Gastrocnemius medialis (tissue), 4 donors: ENCODE measurements around the gene NR2C2. TPM values are rescaled to one million over a fixed set of nuclear protein-coding genes. Genes with fewer than 3 reads are reported as not detected.

ENCODE experiments used
- ATAC-seq, 2 donors: fragments of 150-250 bp; one replicate each; pipeline ENCODE4 v1.9.1; 2016
- DNase-seq, 2 donors: peaks; one replicate each; pipeline ENCODE4 v3.0.0-alpha.2; 2019
- H3K27ac ChIP-seq, 4 donors: fragments of 200-600 bp; sonication (generic); 1 replicate in 1 of 4; 2 replicates in 3 of 4; pipeline ENCODE4 v1.5.1; 2016 to 2018; ENCODE audit warnings: mild to moderate bottlenecking in 2 of 4, moderate library complexity in 1 of 4
- H3K27me3 ChIP-seq, 3 donors: fragments of 200-600 bp; sonication (generic) in 2 of 3; 1 replicate in 1 of 3; 2 replicates in 2 of 3; pipeline versions ENCODE4 v1.5.1 to v1.6.0; 2016 to 2019; ENCODE audit warnings: mild to moderate bottlenecking in 1 of 3, moderate library complexity in 1 of 3
- H3K36me3 ChIP-seq, 2 donors: fragments of 200-600 bp; sonication (generic) in 1 of 2; one replicate each; pipeline ENCODE4 v1.5.1; 2017 to 2018
- H3K4me1 ChIP-seq, 2 donors: fragments of 200-600 bp; sonication (generic) in 1 of 2; one replicate each; pipeline ENCODE4 v1.5.1; 2016 to 2017; ENCODE audit warnings: mild to moderate bottlenecking in 2 of 2
- H3K4me3 ChIP-seq, 4 donors: fragments of 200-600 bp; sonication (generic) in 3 of 4; 1 replicate in 1 of 4; 2 replicates in 3 of 4; pipeline ENCODE4 v1.5.1; 2016 to 2019; ENCODE audit warnings: mild to moderate bottlenecking in 2 of 4
- H3K9me3 ChIP-seq, 3 donors: fragments of 200-600 bp; sonication (generic) in 2 of 3; 1 replicate in 1 of 3; 2 replicates in 2 of 3; pipeline ENCODE4 v1.5.1; 2016 to 2019
- POLR2A ChIP-seq, 2 donors: fragments of 450-650 bp; IDR thresholded peaks; one replicate each; pipeline ENCODE4 v1.6.1; 2017; ENCODE audit warnings: antibody characterized with exemption in 2 of 2, mild to moderate bottlenecking in 2 of 2, moderate library complexity in 2 of 2
- in situ Hi-C, 4 donors: fragments of 200-750 bp; cut with MboI; loops; one replicate each; pipeline versions ENCODE4 v1.15.0 to v1.8.0; 2017; ENCODE audit warnings: low sequenced_read_pairs in 4 of 4
- intact Hi-C: fragments of 100-400 bp; cut with DNase I; formaldehyde crosslinking; loops from one replicate; pipeline ENCODE4 v1.15.1; 2023; ENCODE audit warnings: low total_unique reads
- total RNA-seq, 4 donors: library from RNA; depleted of rRNA; stranded (reverse); fragments of >200 nt; gene quantifications; one replicate each; pipeline versions ENCODE4 v1.1.0 to v1.2.3, GENCODE V29; 2016
- TF ChIP-seq, protein P1 (sequence below), 5 experiments: fragments of 450-650 bp in 3 of 5; fragments of 200-600 bp in 2 of 5; sonication (generic) in 2 of 5; IDR thresholded peaks in 4 of 5; conservative IDR thresholded peaks in 1 of 5; 1 replicate in 4 of 5; 2 replicates in 1 of 5; pipeline ENCODE4 v1.5.1; 2016 to 2019; ENCODE audit warnings: antibody characterized with exemption in 5 of 5, mild to moderate bottlenecking in 3 of 5, moderate library complexity in 3 of 5

The NR2C2 gene
- total RNA-seq, 4 donors from 2014 or later = 26.0 to 45.5 (median 33.2) TPM

DNA sequence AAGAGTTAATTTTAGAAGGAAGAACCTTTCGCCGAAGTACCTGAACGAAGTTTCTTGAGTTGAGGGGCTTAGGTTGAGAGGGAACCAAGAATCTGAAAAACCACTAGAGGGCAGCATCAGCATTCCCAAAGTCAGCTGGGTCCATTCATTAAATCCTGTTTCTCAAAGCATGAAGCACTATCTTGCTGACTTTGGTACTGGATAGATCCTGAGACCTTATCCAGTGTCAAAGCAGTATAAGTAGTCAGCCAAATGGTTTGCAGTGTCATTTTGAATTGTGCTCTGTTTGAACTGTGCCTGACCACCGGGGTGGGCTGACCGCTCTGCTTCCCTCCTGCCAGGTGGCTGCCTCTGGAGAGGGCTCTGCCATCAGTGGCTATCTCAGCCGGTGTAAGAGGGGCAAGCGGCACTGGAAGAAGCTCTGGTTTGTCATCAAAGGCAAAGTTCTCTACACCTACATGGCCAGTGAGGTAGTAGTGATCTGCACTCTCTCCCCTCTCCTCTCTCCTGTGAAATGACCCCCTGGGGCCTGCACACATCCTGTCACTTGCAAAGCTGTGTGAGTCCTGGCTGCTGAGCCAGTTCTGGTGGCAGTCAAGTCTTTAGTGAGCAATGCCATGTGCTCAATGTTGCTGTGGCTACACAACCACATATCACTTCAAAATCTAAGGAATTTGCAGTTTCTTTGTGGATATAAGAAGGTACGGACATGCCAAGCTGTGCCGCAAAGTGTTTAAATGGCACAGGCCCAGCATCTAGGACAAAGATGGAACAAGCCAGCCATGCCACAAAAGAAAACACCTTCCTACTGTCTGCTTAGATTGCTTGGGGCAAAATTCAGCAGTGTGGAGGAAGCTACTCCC is 21.4 kb upstream of the NR2C2 start:
- in situ Hi-C loops (loop anchor here (5.0 to 25.0 kb wide), 7 partner anchors 109 to 286 kb away; partner anchors contain the start of genes MRPS25 (in 3 of the 4), CAPN7 (in 2 of the 4) and C3orf20 (in 1 of the 4)), intact Hi-C loops (loop anchor here (5.0 kb wide), 1 partner anchor 141 kb away; the partner anchor contains the start of gene MRPS25)
- ATAC-seq = peak in 1 of 2 donors; percentile 81
- TF ChIP-seq POLR2A (IDR thresholded peaks at IDR 0.05) = no peak
- TF ChIP-seq, protein P1, sequence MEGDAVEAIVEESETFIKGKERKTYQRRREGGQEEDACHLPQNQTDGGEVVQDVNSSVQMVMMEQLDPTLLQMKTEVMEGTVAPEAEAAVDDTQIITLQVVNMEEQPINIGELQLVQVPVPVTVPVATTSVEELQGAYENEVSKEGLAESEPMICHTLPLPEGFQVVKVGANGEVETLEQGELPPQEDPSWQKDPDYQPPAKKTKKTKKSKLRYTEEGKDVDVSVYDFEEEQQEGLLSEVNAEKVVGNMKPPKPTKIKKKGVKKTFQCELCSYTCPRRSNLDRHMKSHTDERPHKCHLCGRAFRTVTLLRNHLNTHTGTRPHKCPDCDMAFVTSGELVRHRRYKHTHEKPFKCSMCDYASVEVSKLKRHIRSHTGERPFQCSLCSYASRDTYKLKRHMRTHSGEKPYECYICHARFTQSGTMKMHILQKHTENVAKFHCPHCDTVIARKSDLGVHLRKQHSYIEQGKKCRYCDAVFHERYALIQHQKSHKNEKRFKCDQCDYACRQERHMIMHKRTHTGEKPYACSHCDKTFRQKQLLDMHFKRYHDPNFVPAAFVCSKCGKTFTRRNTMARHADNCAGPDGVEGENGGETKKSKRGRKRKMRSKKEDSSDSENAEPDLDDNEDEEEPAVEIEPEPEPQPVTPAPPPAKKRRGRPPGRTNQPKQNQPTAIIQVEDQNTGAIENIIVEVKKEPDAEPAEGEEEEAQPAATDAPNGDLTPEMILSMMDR (IDR thresholded peaks at IDR 0.05 in 4 of 5, conservative IDR thresholded peaks at IDR 0.05 in 1 of 5) = peak; percentile 47 to 79 (median 56)
- no peaks in the 10 kb centered on the region for H3K27me3 ChIP-seq
- DNase-seq = peak in 1 of 2 donors; percentile 27
- H3K27ac ChIP-seq = no peak overlapping the region
- H3K9me3 ChIP-seq = no peaks in the 10 kb centered on the region
- H3K36me3 ChIP-seq = no peaks in the 10 kb centered on the region
- H3K4me3 ChIP-seq = no peak overlapping the region
- H3K4me1 ChIP-seq = no peaks in the 10 kb centered on the region

DNA sequence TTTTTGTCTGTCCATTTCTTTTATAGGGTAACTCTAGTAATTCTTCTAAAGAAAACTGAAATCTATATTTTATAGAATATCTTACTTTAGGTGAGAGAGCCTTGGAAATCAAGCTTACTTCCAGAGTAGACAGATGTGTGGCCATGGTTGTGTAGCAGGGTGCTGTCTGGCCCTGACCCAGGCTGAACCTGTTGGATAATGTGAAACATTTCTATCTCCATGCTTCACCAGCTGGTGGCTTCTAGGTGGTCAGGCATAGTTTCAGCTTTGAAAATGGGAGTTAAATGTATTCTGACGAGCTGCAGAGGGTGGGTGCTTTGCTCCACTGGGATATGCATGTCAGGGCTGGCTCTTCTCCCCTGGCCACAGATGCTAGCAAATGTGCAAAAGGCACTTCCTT is 20.8 kb upstream of the NR2C2 start:
- intact Hi-C loops = loop anchor here (5.0 kb wide), 1 partner anchor 141 kb away; the partner anchor contains the start of gene MRPS25
- ATAC-seq (no peak), DNase-seq (no peak)
- no peaks in the 10 kb centered on the region for H3K9me3 ChIP-seq
- H3K4me3 ChIP-seq = no peak overlapping the region
- in situ Hi-C loops = loop anchor here (5.0 to 25.0 kb wide), 7 partner anchors 108 to 286 kb away; partner anchors contain the start of genes MRPS25 (in 3 of the 4), CAPN7 (in 2 of the 4) and C3orf20 (in 1 of the 4)
- no peaks in the 10 kb centered on the region for H3K36me3 ChIP-seq
- no peak for TF ChIP-seq POLR2A (IDR thresholded peaks at IDR 0.05)
- TF ChIP-seq, protein P1 (IDR thresholded peaks at IDR 0.05 in 4 of 5, conservative IDR thresholded peaks at IDR 0.05 in 1 of 5) = no peak
- H3K27me3 ChIP-seq = no peaks in the 10 kb centered on the region
- no peaks in the 10 kb centered on the region for H3K4me1 ChIP-seq
- no peak overlapping the region for H3K27ac ChIP-seq

DNA sequence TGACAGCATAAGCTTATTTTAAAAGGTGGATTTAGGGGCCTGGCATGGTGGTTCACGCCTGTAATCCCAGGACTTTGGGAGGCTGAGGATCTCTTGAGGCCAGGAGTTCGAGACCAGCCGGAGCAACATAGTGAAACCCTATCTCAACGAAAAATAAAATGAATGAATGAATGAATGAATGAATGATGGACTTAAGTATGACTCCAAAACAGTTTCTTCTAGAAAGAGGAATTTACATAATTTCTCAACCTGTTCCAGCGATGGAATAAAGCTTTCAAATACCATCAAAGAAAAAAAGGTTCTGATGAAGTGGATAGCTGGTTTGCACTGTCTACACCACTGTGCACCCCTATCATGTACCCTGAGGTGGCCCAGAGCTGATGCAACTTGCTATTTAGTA is 20.1 kb upstream of the NR2C2 start:
- Histone ChIP-seq H3K36me3 (no peaks in the 10 kb centered on the region), H3K27ac (no peak overlapping the region), H3K4me3 (no peak overlapping the region), H3K9me3 (no peaks in the 10 kb centered on the region), H3K4me1 (no peaks in the 10 kb centered on the region), H3K27me3 (no peaks in the 10 kb centered on the region)
- ATAC-seq (no peak), DNase-seq (no peak)
- in situ Hi-C loops (loop anchor here (5.0 to 25.0 kb wide), 7 partner anchors 107 to 285 kb away; partner anchors contain the start of genes MRPS25 (in 3 of the 4), CAPN7 (in 2 of the 4) and C3orf20 (in 1 of the 4)), intact Hi-C loops (loop anchor here (5.0 kb wide), 1 partner anchor 140 kb away; the partner anchor contains the start of gene MRPS25)
- TF ChIP-seq, protein P1 (IDR thresholded peaks at IDR 0.05 in 4 of 5, conservative IDR thresholded peaks at IDR 0.05 in 1 of 5) = no peak
- no peak for TF ChIP-seq POLR2A (IDR thresholded peaks at IDR 0.05)

DNA sequence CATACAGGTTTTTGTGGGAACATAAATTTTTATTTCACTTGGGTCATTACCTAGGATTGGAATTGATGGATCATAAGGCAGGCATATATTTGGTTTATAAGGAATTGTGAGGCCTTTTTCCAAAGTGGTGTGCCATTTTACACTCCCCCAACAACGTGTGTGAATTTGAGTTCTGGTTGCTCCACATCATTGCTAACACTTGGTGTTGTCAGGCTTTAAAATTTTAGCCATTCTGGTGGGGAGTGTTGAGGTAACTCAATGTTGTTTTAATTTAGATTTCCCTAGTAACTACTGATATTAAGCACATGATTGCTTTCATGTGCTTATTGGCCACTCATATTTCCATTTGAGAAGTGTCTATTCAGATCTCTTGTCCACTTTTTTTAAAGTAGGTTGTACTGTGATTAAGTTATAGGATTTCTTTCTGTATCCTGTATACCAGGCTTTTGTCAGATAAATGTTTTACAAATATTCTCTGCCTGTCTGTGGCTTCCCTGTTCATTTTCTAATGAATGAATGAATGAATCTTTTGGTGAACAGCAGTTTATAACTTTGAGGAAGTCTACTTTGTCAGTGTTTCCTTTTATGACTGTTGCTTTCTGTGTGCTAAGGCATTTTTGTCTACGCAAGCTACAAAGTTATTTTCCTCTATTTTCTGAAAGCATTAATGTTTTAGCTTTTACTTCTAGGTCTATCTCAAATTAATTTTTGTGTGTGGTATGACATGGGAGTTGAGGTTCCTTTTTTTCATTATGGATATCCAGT is 17.9 kb upstream of the NR2C2 start:
- ATAC-seq = no peak
- TF ChIP-seq, protein P1 (IDR thresholded peaks at IDR 0.05 in 4 of 5, conservative IDR thresholded peaks at IDR 0.05 in 1 of 5) = no peak
- TF ChIP-seq POLR2A (IDR thresholded peaks at IDR 0.05) = no peak
- no peaks in the 10 kb centered on the region for H3K9me3 ChIP-seq
- no peak overlapping the region for H3K4me3 ChIP-seq
- H3K27me3 ChIP-seq = no peaks in the 10 kb centered on the region
- intact Hi-C loops = loop anchor here (5.0 kb wide), 1 partner anchor 138 kb away; the partner anchor contains the start of gene MRPS25
- no peaks in the 10 kb centered on the region for H3K36me3 ChIP-seq
- no peak overlapping the region for H3K27ac ChIP-seq
- no peak for DNase-seq
- no peaks in the 10 kb centered on the region for H3K4me1 ChIP-seq
- in situ Hi-C loops = loop anchor here (5.0 to 25.0 kb wide), 7 partner anchors 105 to 283 kb away; partner anchors contain the start of genes MRPS25 (in 3 of the 4), CAPN7 (in 2 of the 4) and C3orf20 (in 1 of the 4)
